ENCODE measurements around the gene RGS17.

DNA sequence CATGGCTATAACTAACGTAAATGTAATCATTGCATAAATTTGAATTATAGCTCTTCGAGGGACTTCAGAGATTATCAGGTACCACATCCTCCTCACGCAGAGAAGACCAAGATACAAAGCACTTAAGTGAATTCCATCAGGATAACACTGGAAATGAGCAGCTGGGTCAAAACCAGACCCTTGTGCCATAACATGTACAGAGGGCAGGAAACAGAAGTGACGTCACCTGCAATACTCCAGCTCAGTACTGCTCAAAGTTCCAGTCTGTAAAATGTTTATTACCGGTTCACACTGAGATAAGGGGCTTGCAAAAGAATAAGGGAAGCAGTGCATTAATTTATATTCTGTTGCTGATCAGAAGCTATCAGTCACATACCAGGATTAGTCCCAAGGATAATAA lies 45.8 kb downstream of the RGS17 start:
- TF ChIP-seq EZH2 (IDR thresholded peaks at IDR 0.05; ENCODE audit: low read depth) = no peak
- TF ChIP-seq, protein P1, sequence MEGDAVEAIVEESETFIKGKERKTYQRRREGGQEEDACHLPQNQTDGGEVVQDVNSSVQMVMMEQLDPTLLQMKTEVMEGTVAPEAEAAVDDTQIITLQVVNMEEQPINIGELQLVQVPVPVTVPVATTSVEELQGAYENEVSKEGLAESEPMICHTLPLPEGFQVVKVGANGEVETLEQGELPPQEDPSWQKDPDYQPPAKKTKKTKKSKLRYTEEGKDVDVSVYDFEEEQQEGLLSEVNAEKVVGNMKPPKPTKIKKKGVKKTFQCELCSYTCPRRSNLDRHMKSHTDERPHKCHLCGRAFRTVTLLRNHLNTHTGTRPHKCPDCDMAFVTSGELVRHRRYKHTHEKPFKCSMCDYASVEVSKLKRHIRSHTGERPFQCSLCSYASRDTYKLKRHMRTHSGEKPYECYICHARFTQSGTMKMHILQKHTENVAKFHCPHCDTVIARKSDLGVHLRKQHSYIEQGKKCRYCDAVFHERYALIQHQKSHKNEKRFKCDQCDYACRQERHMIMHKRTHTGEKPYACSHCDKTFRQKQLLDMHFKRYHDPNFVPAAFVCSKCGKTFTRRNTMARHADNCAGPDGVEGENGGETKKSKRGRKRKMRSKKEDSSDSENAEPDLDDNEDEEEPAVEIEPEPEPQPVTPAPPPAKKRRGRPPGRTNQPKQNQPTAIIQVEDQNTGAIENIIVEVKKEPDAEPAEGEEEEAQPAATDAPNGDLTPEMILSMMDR (conservative IDR thresholded peaks at IDR 0.05) = no peak
